HCT116 (cell line): Measurements from ENCODE around the gene COBL. TPM values are rescaled to one million over a fixed set of nuclear protein-coding genes. Genes with fewer than 3 reads are reported as not detected.

ENCODE experiments used
- ATAC-seq: fragments of 200-7000 bp; cut with Tn5 transposase; 2 replicates; pipeline ENCODE4 v1.9.1; 2020; ENCODE audit warnings: mild to moderate bottlenecking, moderate library complexity
- BruUV-seq: library from RNA; stranded (reverse); fragments of 400-500 nt; replicated peaks from 2 replicates; lab custom pipeline; 2021; lab: Mats Ljungman, UMichigan
- CTCF ChIA-PET: fragments of 300-600 bp; sonication (Branson Sonifier 250); formaldehyde crosslinking; loops from one replicate; lab custom pipeline; 2021; ENCODE audit warnings: antibody characterized with exemption; lab: Charles Lee
- POLR2A ChIA-PET: fragments of 300-600, 350-600 bp; sonication (Branson Sonifier 250); formaldehyde crosslinking; loops from one replicate; lab custom pipeline; 2021; ENCODE audit warnings: antibody characterized with exemption; lab: Charles Lee
- RAD21 ChIA-PET, 2 experiments: fragments of 300-600 bp; sonication (Branson Sonifier 250); formaldehyde crosslinking; loops; one replicate each; lab custom pipeline; 2023; ENCODE audit warnings: low total read pairs in 2 of 2; ENCODE audit not compliant: uncharacterized antibody in 2 of 2, unreplicated experiment in 2 of 2, low non-redundant PET in 1 of 2; lab: Charles Lee
- DNase-seq: peaks from one replicate; pipeline ENCODE4 v3.0.0-alpha.2; 2010; ENCODE audit warnings: low read depth, low spot score
- H2AFZ ChIP-seq: fragments of 200-600 bp; shearing (Covaris generic), sonication (generic); 2 replicates; pipeline ENCODE4 v1.6.1; 2017; ENCODE audit warnings: low read depth, mixed run types, mixed read lengths, antibody characterized with exemption, low read length; ENCODE audit not compliant: poor library complexity, severe bottlenecking
- H3K27ac ChIP-seq: 2 replicates; pipeline ENCODE4 v1.5.1; 2012; ENCODE audit warnings: low read depth, low read length
- H3K27me3 ChIP-seq: fragments of 200-600 bp; sonication (generic); 2 replicates; pipeline ENCODE4 v1.6.1; 2016; ENCODE audit warnings: mixed run types, low read length, mixed read lengths; ENCODE audit not compliant: insufficient read depth
- H3K36me3 ChIP-seq, 2 experiments: fragments of 200-500 bp in 1 of 2; fragments of 200-600 bp in 1 of 2; sonication (Bioruptor generic) in 1 of 2; sonication (generic) in 1 of 2; 2 replicates each; pipeline versions ENCODE4 v1.5.1 to v1.6.1; 2014 to 2016; ENCODE audit warnings: low read length in 2 of 2, inconsistent platforms in 1 of 2, mixed read lengths in 1 of 2, mixed run types in 1 of 2; ENCODE audit not compliant: insufficient read depth in 2 of 2, control insufficient read depth in 1 of 2
- H3K4me1 ChIP-seq, 2 experiments: fragments of 200-600 bp in 1 of 2; sonication (generic) in 1 of 2; 2 replicates each; pipeline versions ENCODE4 v1.5.1 to v1.6.1; 2012 to 2017; ENCODE audit warnings: low read length in 2 of 2, inconsistent platforms in 1 of 2, mild to moderate bottlenecking in 1 of 2, mixed read lengths in 1 of 2, mixed run types in 1 of 2, moderate library complexity in 1 of 2; ENCODE audit not compliant: insufficient read depth in 2 of 2, control insufficient read depth in 1 of 2
- H3K4me2 ChIP-seq: fragments of 200-600 bp; sonication (generic); 2 replicates; pipeline ENCODE4 v1.6.1; 2017; ENCODE audit warnings: mixed run types, low read length, mixed read lengths
- H3K4me3 ChIP-seq, 2 experiments: fragments of 200-600 bp in 1 of 2; sonication (generic) in 1 of 2; replicated peaks in 1 of 2; 2 replicates each; pipeline ENCODE4 v1.5.1; 2011 to 2016; ENCODE audit warnings: low read length in 2 of 2, control low read depth in 1 of 2, low read depth in 1 of 2, mild to moderate bottlenecking in 1 of 2, mixed read lengths in 1 of 2, mixed run types in 1 of 2
- H3K79me2 ChIP-seq: fragments of 200-600 bp; sonication (generic); 2 replicates; pipeline ENCODE4 v1.6.1; 2017; ENCODE audit warnings: mild to moderate bottlenecking, mixed run types, low read length, moderate library complexity, mixed read lengths; ENCODE audit not compliant: insufficient read depth
- H3K9ac ChIP-seq: fragments of 200-600 bp; sonication (generic); 2 replicates; pipeline ENCODE4 v1.6.1; 2016; ENCODE audit warnings: low read length, mixed read lengths
- H3K9me2 ChIP-seq: fragments of 200-600 bp; sonication (generic), shearing (Covaris generic); 2 replicates; pipeline ENCODE4 v1.6.1; 2017; ENCODE audit warnings: mixed run types, mild to moderate bottlenecking, moderate library complexity; ENCODE audit not compliant: insufficient read depth
- H3K9me3 ChIP-seq, 2 experiments: fragments of 200-500 bp in 1 of 2; fragments of 200-600 bp in 1 of 2; sonication (Bioruptor generic) in 1 of 2; sonication (generic) in 1 of 2; 2 replicates each; pipeline ENCODE4 v1.6.1; 2014 to 2017; ENCODE audit warnings: low read length in 2 of 2, mixed read lengths in 2 of 2, inconsistent platforms in 1 of 2, low read depth in 1 of 2, mild to moderate bottlenecking in 1 of 2, mixed run types in 1 of 2, moderate library complexity in 1 of 2; ENCODE audit not compliant: control insufficient read depth in 1 of 2, insufficient read depth in 1 of 2
- H4K20me1 ChIP-seq: fragments of 200-600 bp; sonication (generic), shearing (Covaris generic); 2 replicates; pipeline ENCODE4 v1.6.1; 2017; ENCODE audit warnings: mixed run types, mild to moderate bottlenecking, moderate library complexity; ENCODE audit not compliant: insufficient read depth
- ATF3 ChIP-seq: IDR thresholded peaks from 2 replicates; pipeline ENCODE4 v1.6.1; 2012
- CEBPB ChIP-seq: IDR thresholded peaks from 2 replicates; pipeline ENCODE4 v1.6.1; 2012; ENCODE audit warnings: low read depth
- ELF1 ChIP-seq: IDR thresholded peaks from 2 replicates; pipeline ENCODE4 v1.6.1; 2012; ENCODE audit warnings: low read depth, borderline replicate concordance
- EZH2phosphoT487 ChIP-seq: fragments of 200-600 bp; IDR thresholded peaks from 2 replicates; pipeline ENCODE4 v1.6.1; 2018; ENCODE audit warnings: antibody characterized with exemption, borderline replicate concordance
- MAX ChIP-seq: IDR thresholded peaks from 2 replicates; pipeline ENCODE4 v1.6.1; 2012
- POLR2AphosphoS5 ChIP-seq: IDR thresholded peaks from 2 replicates; pipeline ENCODE4 v1.6.1; 2011; ENCODE audit warnings: mild to moderate bottlenecking, low read depth, low read length, moderate library complexity
- REST ChIP-seq: IDR thresholded peaks from 2 replicates; pipeline ENCODE4 v1.6.1; 2012; ENCODE audit warnings: low read depth
- SIN3A ChIP-seq: IDR thresholded peaks from 2 replicates; pipeline ENCODE4 v1.6.1; 2012; ENCODE audit warnings: low read depth
- SRF ChIP-seq: IDR thresholded peaks from 2 replicates; pipeline ENCODE4 v1.6.1; 2012; ENCODE audit warnings: low read depth
- TCF7L2 ChIP-seq: IDR thresholded peaks from 2 replicates; pipeline ENCODE4 v1.7.0; 2011; ENCODE audit warnings: borderline replicate concordance, inconsistent platforms; ENCODE audit not compliant: insufficient read depth, insufficient read length; ENCODE audit errors: extremely low read depth
- YY1 ChIP-seq: IDR thresholded peaks from 2 replicates; pipeline ENCODE4 v1.6.1; 2011; ENCODE audit warnings: low read length, low read depth, moderate library complexity, mild to moderate bottlenecking; ENCODE audit not compliant: insufficient replicate concordance; ENCODE audit errors: extremely low read depth
- ZBTB33 ChIP-seq: IDR thresholded peaks from 2 replicates; pipeline ENCODE4 v1.6.1; 2011; ENCODE audit warnings: mild to moderate bottlenecking, low read length, moderate library complexity; ENCODE audit not compliant: insufficient replicate concordance; ENCODE audit errors: extremely low read depth
- ZFX ChIP-seq: fragments of 450-650 bp; IDR thresholded peaks from 2 replicates; pipeline ENCODE4 v1.6.1; 2017
- ZNF274 ChIP-seq: fragments of 200-500 bp; sonication (Bioruptor generic); IDR thresholded peaks from 2 replicates; pipeline ENCODE4 v1.6.1; 2014; ENCODE audit warnings: mild to moderate bottlenecking, low read depth, low read length, inconsistent platforms
- intact Hi-C: fragments of 100-400 bp; cut with micrococcal nuclease; formaldehyde crosslinking; loops from 2 replicates; pipeline ENCODE4 v1.10.0; 2022
- total RNA-seq: library from RNA; stranded (reverse); gene quantifications from one replicate; pipeline ENCODE4 v1.2.1, GENCODE V29; 2021; ENCODE audit not compliant: unreplicated experiment

COBL gene
- total RNA-seq, 1 experiment from 2014 or later = 19.3 TPM

- no peaks in the 10 kb centered on the region for H3K36me3 ChIP-seq
- DNase-seq (no peak), ATAC-seq (no peak)
- H3K9ac ChIP-seq = no peak overlapping the region
- no peak overlapping the region for H2AFZ ChIP-seq
- H3K4me3 ChIP-seq = no peak overlapping the region
- CTCF ChIA-PET = no interaction called here
- no peaks in the 10 kb centered on the region for H4K20me1 ChIP-seq
- no peaks in the 10 kb centered on the region for H3K4me1 ChIP-seq
- no peak overlapping the region for H3K27ac ChIP-seq
- no peak for TF ChIP-seq ELF1
- no peak for TF ChIP-seq ZFX
- no peak for TF ChIP-seq ZNF274
- no peak for TF ChIP-seq REST
- no peak for TF ChIP-seq SIN3A
- TF ChIP-seq POLR2AphosphoS5 = no peak
- no peak for TF ChIP-seq TCF7L2
- TF ChIP-seq, all 23 proteins: peak for 0
- Histone ChIP-seq H3K4me2 (no peak overlapping the region), H3K9me2 (no peaks in the 10 kb centered on the region), H3K27me3 (no peaks in the 10 kb centered on the region), H3K9me3 (no peaks in the 10 kb centered on the region), H3K79me2 (no peaks in the 10 kb centered on the region)
- intact Hi-C loops = no loop called here
- RAD21 ChIA-PET = no interaction called here
- POLR2A ChIA-PET = no interaction called here
- no TSS peak for BruUV-seq
Measured at GRCh38 chr7:51270965-51271364, 45.6 kb downstream of the COBL start.

- H3K27me3 ChIP-seq = no peaks in the 10 kb centered on the region
- RAD21 ChIA-PET = no interaction called here
- no peak for DNase-seq
Measured at GRCh38 chr7:51269911-51270310, 46.7 kb downstream of the COBL start.

More at GRCh38 chr7:51269911-51270310, 46.7 kb downstream of the COBL start:
- Histone ChIP-seq H3K27ac (no peak overlapping the region), H3K36me3 (no peaks in the 10 kb centered on the region), H3K4me1 (no peaks in the 10 kb centered on the region; a peak in 1 of 4 replicates), H3K79me2 (no peaks in the 10 kb centered on the region), H3K9ac (no peak overlapping the region), H3K9me2 (no peaks in the 10 kb centered on the region), H2AFZ (no peak overlapping the region), H3K4me2 (no peak overlapping the region), H3K9me3 (no peaks in the 10 kb centered on the region), H3K4me3 (no peak overlapping the region)
- no peak for ATAC-seq
- POLR2A ChIA-PET = no interaction called here
- BruUV-seq = no TSS peak
- CTCF ChIA-PET = no interaction called here
- TF ChIP-seq SIN3A (no peak), EZH2phosphoT487 (no peak), SRF (no peak), YY1 (no peak), ZNF274 (no peak), ZBTB33 (no peak), ATF3 (no peak), ZFX (no peak), CEBPB (no peak), MAX (no peak), TCF7L2 (no peak)
- TF ChIP-seq, all 23 proteins: peak for 0
- intact Hi-C loops = no loop called here
- no peaks in the 10 kb centered on the region for H4K20me1 ChIP-seq
